H9 (cell line): ENCODE measurements around the gene ZBTB49. TPM values are rescaled to one million over a fixed set of nuclear protein-coding genes. Genes with fewer than 3 reads are reported as not detected.

Experiments
- DNase-seq: peaks from one replicate; pipeline ENCODE4 v3.0.0-alpha.2; 2017
- H2AFZ ChIP-seq: one replicate; pipeline ENCODE4 v1.6.1; 2013; ENCODE audit warnings: mild to moderate bottlenecking, low read length, control low read depth, moderate library complexity
- H2AK5ac ChIP-seq: 2 replicates; pipeline ENCODE4 v1.6.1; 2013; ENCODE audit warnings: low read length, control low read depth, mixed read lengths; ENCODE audit not compliant: insufficient read length
- H2BK120ac ChIP-seq: one replicate; pipeline ENCODE4 v1.6.1; 2013; ENCODE audit warnings: low read depth, mild to moderate bottlenecking, low read length, control low read depth, inconsistent platforms; ENCODE audit not compliant: poor library complexity, severe bottlenecking
- H2BK12ac ChIP-seq: 2 replicates; pipeline ENCODE4 v1.6.1; 2013; ENCODE audit warnings: low read length, control low read depth, mixed read lengths, low read depth; ENCODE audit not compliant: insufficient read length
- H2BK15ac ChIP-seq: 2 replicates; pipeline ENCODE4 v1.6.1; 2013; ENCODE audit warnings: low read depth, low read length, control low read depth
- H2BK20ac ChIP-seq: one replicate; pipeline ENCODE4 v1.6.1; 2013; ENCODE audit warnings: low read depth, mild to moderate bottlenecking, low read length, control low read depth, inconsistent platforms; ENCODE audit not compliant: poor library complexity, severe bottlenecking
- H2BK5ac ChIP-seq: 2 replicates; pipeline ENCODE4 v1.6.1; 2013; ENCODE audit warnings: low read length, control low read depth, mixed read lengths; ENCODE audit not compliant: insufficient read length
- H3K14ac ChIP-seq: 2 replicates; pipeline ENCODE4 v1.6.1; 2013; ENCODE audit warnings: low read length, control low read depth; ENCODE audit not compliant: insufficient read depth
- H3K18ac ChIP-seq: 2 replicates; pipeline ENCODE4 v1.6.1; 2013; ENCODE audit warnings: low read depth, mild to moderate bottlenecking, mixed read lengths, low read length, control low read depth; ENCODE audit not compliant: insufficient read length
- H3K23ac ChIP-seq: 2 replicates; pipeline ENCODE4 v1.6.1; 2013; ENCODE audit warnings: low read length, control low read depth, mixed read lengths, low read depth; ENCODE audit not compliant: insufficient read length
- H3K23me2 ChIP-seq: 2 replicates; pipeline ENCODE4 v1.6.1; 2013; ENCODE audit warnings: low read depth, mild to moderate bottlenecking, mixed read lengths, low read length, control low read depth; ENCODE audit not compliant: insufficient read length, poor library complexity, severe bottlenecking
- H3K27ac ChIP-seq: 2 replicates; pipeline ENCODE4 v1.5.1; 2013; ENCODE audit warnings: low read length, control low read depth, mixed read lengths, low read depth; ENCODE audit not compliant: insufficient read length
- H3K27me3 ChIP-seq: 2 replicates; pipeline ENCODE4 v1.6.1; 2013; ENCODE audit warnings: low read length, control low read depth, inconsistent platforms; ENCODE audit not compliant: insufficient read depth
- H3K4ac ChIP-seq: 2 replicates; pipeline ENCODE4 v1.6.1; 2013; ENCODE audit warnings: low read depth, mild to moderate bottlenecking, control low read depth, inconsistent platforms, low read length, moderate library complexity
- H3K4me1 ChIP-seq: 2 replicates; pipeline ENCODE4 v1.6.1; 2013; ENCODE audit warnings: low read length, control low read depth, inconsistent platforms; ENCODE audit not compliant: insufficient read depth
- H3K4me2 ChIP-seq: 2 replicates; pipeline ENCODE4 v1.6.1; 2013; ENCODE audit warnings: low read length, control low read depth, mixed read lengths; ENCODE audit not compliant: insufficient read length, insufficient read depth
- H3K56ac ChIP-seq: 2 replicates; pipeline ENCODE4 v1.6.1; 2013; ENCODE audit warnings: low read depth, mild to moderate bottlenecking, mixed read lengths, low read length, control low read depth; ENCODE audit not compliant: insufficient read length
- H3K79me1 ChIP-seq: 2 replicates; pipeline ENCODE4 v1.6.1; 2013; ENCODE audit warnings: low read depth, mild to moderate bottlenecking, moderate library complexity, low read length, control low read depth, inconsistent platforms; ENCODE audit not compliant: insufficient read depth, poor library complexity, severe bottlenecking
- H3K79me2 ChIP-seq: 2 replicates; pipeline ENCODE4 v1.6.1; 2013; ENCODE audit warnings: low read length, control low read depth, inconsistent platforms; ENCODE audit not compliant: insufficient read depth
- H3K9ac ChIP-seq: 2 replicates; pipeline ENCODE4 v1.6.1; 2013; ENCODE audit warnings: low read length, control low read depth, mixed read lengths; ENCODE audit not compliant: insufficient read length; ENCODE audit errors: extremely low read depth
- H3K9me3 ChIP-seq: one replicate; pipeline ENCODE4 v1.6.1; 2013; ENCODE audit warnings: low read depth, low read length, inconsistent platforms; ENCODE audit not compliant: control insufficient read depth
- H3T11ph ChIP-seq: one replicate; pipeline ENCODE4 v1.6.1; 2013; ENCODE audit warnings: mild to moderate bottlenecking, low read length, control low read depth, inconsistent platforms
- H4K20me1 ChIP-seq: one replicate; pipeline ENCODE4 v1.6.1; 2013; ENCODE audit not compliant: control insufficient read depth, insufficient read length, insufficient read depth
- H4K5ac ChIP-seq: 2 replicates; pipeline ENCODE4 v1.6.1; 2013; ENCODE audit warnings: low read depth, mild to moderate bottlenecking, mixed read lengths, low read length, control low read depth; ENCODE audit not compliant: insufficient read length
- H4K8ac ChIP-seq: replicated peaks from 2 replicates; pipeline ENCODE4 v1.6.1; 2013; ENCODE audit warnings: low read length, control low read depth, mixed read lengths, low read depth; ENCODE audit not compliant: insufficient read length
- H4K91ac ChIP-seq: 2 replicates; pipeline ENCODE4 v1.6.1; 2013; ENCODE audit warnings: low read depth, mild to moderate bottlenecking, moderate library complexity, mixed read lengths, low read length, control low read depth; ENCODE audit not compliant: insufficient read length
- H3K27ac Mint-ChIP-seq, 3 experiments: 2 replicates in 2 of 3; 3 replicates in 1 of 3; pipeline ENCODE4 v1.8.0; 2020 to 2021; ENCODE audit warnings: mixed read lengths in 3 of 3, mild to moderate bottlenecking in 1 of 3, moderate library complexity in 1 of 3
- H3K27me3 Mint-ChIP-seq: 2 replicates; pipeline ENCODE4 v1.8.0; 2021; ENCODE audit warnings: low read depth, mild to moderate bottlenecking, moderate library complexity, mixed read lengths
- H3K36me3 Mint-ChIP-seq, 3 experiments: 2 replicates in 2 of 3; 3 replicates in 1 of 3; pipeline ENCODE4 v1.8.0; 2020 to 2021; ENCODE audit warnings: low read depth in 3 of 3, mixed read lengths in 3 of 3; ENCODE audit not compliant: insufficient read depth in 1 of 3
- H3K4me1 Mint-ChIP-seq, 2 experiments: 2 replicates each; pipeline ENCODE4 v1.8.0; 2020; ENCODE audit warnings: mixed read lengths in 2 of 2
- H3K4me3 Mint-ChIP-seq, 2 experiments: 2 replicates in 1 of 2; 3 replicates in 1 of 2; pipeline ENCODE4 v1.8.0; 2020 to 2021; ENCODE audit warnings: mild to moderate bottlenecking in 2 of 2, mixed read lengths in 2 of 2, moderate library complexity in 1 of 2
- H3K9me3 Mint-ChIP-seq, 2 experiments: 2 replicates in 1 of 2; 3 replicates in 1 of 2; pipeline ENCODE4 v1.8.0; 2020; ENCODE audit warnings: mild to moderate bottlenecking in 2 of 2, mixed read lengths in 2 of 2, moderate library complexity in 1 of 2
- WGBS: extraction: QIAGEN DNeasy Blood & Tissue Kit; methylation state at CpG from one replicate; pipeline ENCODE4 v1.1.7; 2013; ENCODE audit warnings: missing lambda C conversion rate, low lambda C conversion rate, mixed read lengths; ENCODE audit not compliant: insufficient read length; ENCODE audit errors: extremely low coverage; 5-methylcytosine and 5-hydroxymethylcytosine counted together
- total RNA-seq: library from RNA; stranded (reverse); gene quantifications from 2 replicates; pipeline ENCODE4 v1.2.1, GENCODE V29; 2021
- TF ChIP-seq, protein P1 (sequence below): fragments of 200-600 bp; sonication (generic); conservative IDR thresholded peaks from 3 replicates; pipeline ENCODE4 v1.8.0; 2021; ENCODE audit warnings: antibody characterized with exemption, mild to moderate bottlenecking

The ZBTB49 gene
- total RNA-seq, 1 experiment from 2014 or later = 8.7 TPM

DNA sequence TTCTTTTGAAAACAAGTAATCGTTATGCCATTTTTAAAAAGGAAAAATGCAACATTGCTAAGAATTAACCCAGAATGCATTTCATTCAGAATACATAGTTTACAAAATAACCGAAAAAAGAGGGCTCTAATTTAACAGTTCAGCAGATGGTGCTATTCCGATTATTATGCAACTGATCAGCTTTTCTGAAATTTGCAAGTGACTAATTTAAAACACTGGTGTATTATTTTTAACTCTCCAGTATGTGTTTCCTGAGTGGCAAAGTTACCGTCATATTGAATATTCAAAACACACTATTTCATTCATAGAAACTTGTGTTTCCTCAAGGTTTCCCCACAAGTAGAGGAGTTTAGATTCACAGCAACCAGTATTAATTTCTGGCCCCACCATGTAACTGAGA is 21.1 kb downstream of the ZBTB49 start:
- TF ChIP-seq, protein P1, sequence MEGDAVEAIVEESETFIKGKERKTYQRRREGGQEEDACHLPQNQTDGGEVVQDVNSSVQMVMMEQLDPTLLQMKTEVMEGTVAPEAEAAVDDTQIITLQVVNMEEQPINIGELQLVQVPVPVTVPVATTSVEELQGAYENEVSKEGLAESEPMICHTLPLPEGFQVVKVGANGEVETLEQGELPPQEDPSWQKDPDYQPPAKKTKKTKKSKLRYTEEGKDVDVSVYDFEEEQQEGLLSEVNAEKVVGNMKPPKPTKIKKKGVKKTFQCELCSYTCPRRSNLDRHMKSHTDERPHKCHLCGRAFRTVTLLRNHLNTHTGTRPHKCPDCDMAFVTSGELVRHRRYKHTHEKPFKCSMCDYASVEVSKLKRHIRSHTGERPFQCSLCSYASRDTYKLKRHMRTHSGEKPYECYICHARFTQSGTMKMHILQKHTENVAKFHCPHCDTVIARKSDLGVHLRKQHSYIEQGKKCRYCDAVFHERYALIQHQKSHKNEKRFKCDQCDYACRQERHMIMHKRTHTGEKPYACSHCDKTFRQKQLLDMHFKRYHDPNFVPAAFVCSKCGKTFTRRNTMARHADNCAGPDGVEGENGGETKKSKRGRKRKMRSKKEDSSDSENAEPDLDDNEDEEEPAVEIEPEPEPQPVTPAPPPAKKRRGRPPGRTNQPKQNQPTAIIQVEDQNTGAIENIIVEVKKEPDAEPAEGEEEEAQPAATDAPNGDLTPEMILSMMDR = no peak
- H3T11ph ChIP-seq = no peak overlapping the region
- Mint-ChIP-seq H3K27me3 (no peaks in the 10 kb centered on the region), H3K27ac (no peak overlapping the region), H3K4me3 (no peak overlapping the region), H3K36me3 (peaks cover 2 to 15% (median 15%) of the 10 kb centered on the region in 3 experiments; a peak in 6 of 7 replicates), H3K4me1 (peaks cover 8 to 13% of the 10 kb centered on the region in 2 experiments), H3K9me3 (no peaks in the 10 kb centered on the region)
- no peak overlapping the region for H2BK20ac ChIP-seq
- no peaks in the 10 kb centered on the region for H3K4me1 ChIP-seq
- H4K8ac ChIP-seq = no peak overlapping the region
- no peak overlapping the region for H3K23ac ChIP-seq
- no peaks in the 10 kb centered on the region for H3K79me1 ChIP-seq
- no peaks in the 10 kb centered on the region for H3K79me2 ChIP-seq
- H2AFZ ChIP-seq = no peak overlapping the region
- H3K18ac ChIP-seq = no peak overlapping the region
- no peaks in the 10 kb centered on the region for H4K20me1 ChIP-seq
- no peak overlapping the region for H3K56ac ChIP-seq
- H2BK120ac ChIP-seq = no peak overlapping the region
- WGBS = no CpG with 5 or more reads among the region's 4 CpGs
- no peak overlapping the region for H2BK5ac ChIP-seq
- H2BK12ac ChIP-seq = no peak overlapping the region
- no peak overlapping the region for H3K4me2 ChIP-seq
- H3K27me3 ChIP-seq = no peaks in the 10 kb centered on the region
- no peak overlapping the region for H3K27ac ChIP-seq
- DNase-seq = no peak
- H3K4ac ChIP-seq = no peak overlapping the region
- H3K23me2 ChIP-seq = no peaks in the 10 kb centered on the region
- no peak overlapping the region for H3K14ac ChIP-seq
- no peak overlapping the region for H2AK5ac ChIP-seq
- H2BK15ac ChIP-seq = no peak overlapping the region
- no peak overlapping the region for H4K5ac ChIP-seq
- no peak overlapping the region for H3K9ac ChIP-seq
- no peaks in the 10 kb centered on the region for H3K9me3 ChIP-seq
- no peak overlapping the region for H4K91ac ChIP-seq
